HepG2 (cell line): ENCODE measurements around the gene PARD3. TPM values are rescaled to one million over a fixed set of nuclear protein-coding genes. Genes with fewer than 3 reads are reported as not detected.

Source experiments
- FIP1L1 ChIP-seq: fragments of 200-400 bp; formaldehyde crosslinking; IDR thresholded peaks from 2 replicates; pipeline ENCODE4 v1.6.1; 2018; ENCODE audit warnings: low read depth, mild to moderate bottlenecking, low read length, moderate library complexity, borderline replicate concordance; ENCODE audit not compliant: insufficient read depth
- FOXK2 ChIP-seq: fragments of 450-650 bp; IDR thresholded peaks from 2 replicates; pipeline ENCODE4 v1.6.1; 2016
- KDM5B ChIP-seq: sonication (generic); formaldehyde crosslinking; IDR thresholded peaks from 2 replicates; pipeline ENCODE4 v1.4.0; 2020; ENCODE audit warnings: missing genetic modification reagents, mild to moderate bottlenecking, borderline replicate concordance
- KLF16 ChIP-seq, 2 experiments: sonication (generic) in 1 of 2; formaldehyde crosslinking in 1 of 2; IDR thresholded peaks; 2 replicates each; pipeline versions ENCODE4 v1.6.1 to v1.8.0; 2016 to 2023; ENCODE audit warnings: missing genetic modification reagents in 2 of 2, missing compliant biosample characterization in 1 of 2
- RBM22 ChIP-seq: fragments of 200-400 bp; formaldehyde crosslinking; optimal IDR thresholded peaks from 2 replicates; pipeline ENCODE3; 2017; ENCODE audit warnings: mild to moderate bottlenecking, low read length, moderate library complexity
- TCF7 ChIP-seq: sonication (generic); IDR thresholded peaks from 2 replicates; pipeline ENCODE4 v1.6.1; 2016; ENCODE audit warnings: antibody characterized with exemption, low read depth
- ZFP36L1 ChIP-seq: sonication (generic); formaldehyde crosslinking; IDR thresholded peaks from 2 replicates; pipeline ENCODE4 v1.8.0; 2022; ENCODE audit warnings: mild to moderate bottlenecking, missing genetic modification reagents, moderate library complexity
- ZMYM2 ChIP-seq: sonication (generic); formaldehyde crosslinking; IDR thresholded peaks from 2 replicates; pipeline ENCODE4 v1.8.0; 2022; ENCODE audit warnings: mild to moderate bottlenecking, missing genetic modification reagents
- ZNF572 ChIP-seq: sonication (generic); formaldehyde crosslinking; IDR thresholded peaks from 2 replicates; pipeline ENCODE4 v1.5.1; 2020; ENCODE audit warnings: mild to moderate bottlenecking, missing genetic modification reagents
- ZNF775 ChIP-seq: sonication (generic); formaldehyde crosslinking; IDR thresholded peaks from 2 replicates; pipeline ENCODE4 v1.4.0; 2020; ENCODE audit warnings: missing genetic modification reagents, mild to moderate bottlenecking, moderate library complexity, borderline replicate concordance
- ZNF784 ChIP-seq: sonication (generic); formaldehyde crosslinking; IDR thresholded peaks from 2 replicates; pipeline ENCODE4 v1.5.1; 2020; ENCODE audit warnings: missing genetic modification reagents, mild to moderate bottlenecking, borderline replicate concordance
- polyA plus RNA-seq, 8 experiments: library from polyadenylated mRNA; depleted of rRNA in 3 of 8; stranded (reverse) in 7 of 8; unstranded in 1 of 8; fragments of >200 nt; fragmentation: Illumina TruSeq in 4 of 8; extraction: Trizol in 4 of 8; gene quantifications; 2 replicates each; pipeline versions ENCODE4 v1.2.1 to v1.2.3, GENCODE V29; 2011 to 2016; ENCODE audit warnings: low read depth in 4 of 8, missing spikeins in 1 of 8, mixed read lengths in 1 of 8; ENCODE audit not compliant: insufficient read depth in 1 of 8
- total RNA-seq, 5 experiments: library from RNA; depleted of rRNA; stranded (reverse); fragments of >200 nt; fragmentation: Illumina TruSeq; extraction: Trizol; gene quantifications; 2 replicates each; pipeline ENCODE4 v1.2.3, GENCODE V29; 2016; ENCODE audit warnings: low read depth in 1 of 5
- TF ChIP-seq, protein P1 (sequence below): IDR thresholded peaks from 2 replicates; pipeline ENCODE4 v1.6.1; 2018; ENCODE audit warnings: missing genetic modification reagents
- TF ChIP-seq, protein P2 (sequence below): sonication (generic); formaldehyde crosslinking; IDR thresholded peaks from 2 replicates; pipeline ENCODE4 v1.4.0; 2020; ENCODE audit warnings: mild to moderate bottlenecking, missing genetic modification reagents
- TF ChIP-seq, protein P3 (sequence below), 2 experiments: sonication (generic) in 1 of 2; formaldehyde crosslinking in 1 of 2; IDR thresholded peaks; 2 replicates each; pipeline versions ENCODE4 v1.4.0 to v1.6.1; 2016 to 2020; ENCODE audit warnings: borderline replicate concordance in 1 of 2, low read depth in 1 of 2, mild to moderate bottlenecking in 1 of 2, missing genetic modification reagents in 1 of 2
- TF ChIP-seq, protein P4 (sequence below): sonication (generic); formaldehyde crosslinking; IDR thresholded peaks from 2 replicates; pipeline ENCODE4 v1.4.0; 2020; ENCODE audit warnings: mild to moderate bottlenecking, missing genetic modification reagents

PARD3 gene
- total and polyA plus RNA-seq, 2 of the 13 experiments (the other 11 are each of a cell fraction or from before 2014, with no cell fraction given) = 40.9 to 60.0 TPM

- TF ChIP-seq ZNF775 (peak; percentile 100), ZMYM2 (CRISPR knock-in tag) (peak; percentile 55; the same call in 1 of the 2 replicates), FOXK2 (peak; percentile 58; the same call in 1 of the 2 replicates), KLF16 (CRISPR knock-in tag; IDR thresholded peaks at IDR 0.05) (peak in 1 of 2 experiments; percentile 85; a peak in 2 of 4 replicates), ZNF572 (0 out of 2 replicates have a peak, but pooled peaks have one; percentile 56), FIP1L1 (no peak), TCF7 (peak; percentile 63), ZFP36L1 (CRISPR knock-in tag) (0 out of 2 replicates have a peak, but pooled peaks have one; percentile 33), ZNF784 (CRISPR knock-in tag) (peak; percentile 56; the same call in 1 of the 2 replicates), KDM5B (no peak), RBM22 (peak; percentile 90)
- TF ChIP-seq, protein P1, sequence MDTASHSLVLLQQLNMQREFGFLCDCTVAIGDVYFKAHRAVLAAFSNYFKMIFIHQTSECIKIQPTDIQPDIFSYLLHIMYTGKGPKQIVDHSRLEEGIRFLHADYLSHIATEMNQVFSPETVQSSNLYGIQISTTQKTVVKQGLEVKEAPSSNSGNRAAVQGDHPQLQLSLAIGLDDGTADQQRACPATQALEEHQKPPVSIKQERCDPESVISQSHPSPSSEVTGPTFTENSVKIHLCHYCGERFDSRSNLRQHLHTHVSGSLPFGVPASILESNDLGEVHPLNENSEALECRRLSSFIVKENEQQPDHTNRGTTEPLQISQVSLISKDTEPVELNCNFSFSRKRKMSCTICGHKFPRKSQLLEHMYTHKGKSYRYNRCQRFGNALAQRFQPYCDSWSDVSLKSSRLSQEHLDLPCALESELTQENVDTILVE (CRISPR knock-in tag) = 0 out of 2 replicates have a peak, but pooled peaks have one; percentile 27
- TF ChIP-seq, protein P2, sequence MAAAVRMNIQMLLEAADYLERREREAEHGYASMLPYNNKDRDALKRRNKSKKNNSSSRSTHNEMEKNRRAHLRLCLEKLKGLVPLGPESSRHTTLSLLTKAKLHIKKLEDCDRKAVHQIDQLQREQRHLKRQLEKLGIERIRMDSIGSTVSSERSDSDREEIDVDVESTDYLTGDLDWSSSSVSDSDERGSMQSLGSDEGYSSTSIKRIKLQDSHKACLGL (CRISPR knock-in tag) = no peak
- TF ChIP-seq, protein P3, sequence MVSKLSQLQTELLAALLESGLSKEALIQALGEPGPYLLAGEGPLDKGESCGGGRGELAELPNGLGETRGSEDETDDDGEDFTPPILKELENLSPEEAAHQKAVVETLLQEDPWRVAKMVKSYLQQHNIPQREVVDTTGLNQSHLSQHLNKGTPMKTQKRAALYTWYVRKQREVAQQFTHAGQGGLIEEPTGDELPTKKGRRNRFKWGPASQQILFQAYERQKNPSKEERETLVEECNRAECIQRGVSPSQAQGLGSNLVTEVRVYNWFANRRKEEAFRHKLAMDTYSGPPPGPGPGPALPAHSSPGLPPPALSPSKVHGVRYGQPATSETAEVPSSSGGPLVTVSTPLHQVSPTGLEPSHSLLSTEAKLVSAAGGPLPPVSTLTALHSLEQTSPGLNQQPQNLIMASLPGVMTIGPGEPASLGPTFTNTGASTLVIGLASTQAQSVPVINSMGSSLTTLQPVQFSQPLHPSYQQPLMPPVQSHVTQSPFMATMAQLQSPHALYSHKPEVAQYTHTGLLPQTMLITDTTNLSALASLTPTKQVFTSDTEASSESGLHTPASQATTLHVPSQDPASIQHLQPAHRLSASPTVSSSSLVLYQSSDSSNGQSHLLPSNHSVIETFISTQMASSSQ (IDR thresholded peaks at IDR 0.05; ENCODE audit: low read depth) = peak; percentile 81
- TF ChIP-seq, protein P3 (CRISPR knock-in tag; IDR thresholded peaks at IDR 0.05; ENCODE audit: borderline replicate concordance) = peak; percentile 87; the same call in 1 of the 2 replicates
- TF ChIP-seq, protein P4, sequence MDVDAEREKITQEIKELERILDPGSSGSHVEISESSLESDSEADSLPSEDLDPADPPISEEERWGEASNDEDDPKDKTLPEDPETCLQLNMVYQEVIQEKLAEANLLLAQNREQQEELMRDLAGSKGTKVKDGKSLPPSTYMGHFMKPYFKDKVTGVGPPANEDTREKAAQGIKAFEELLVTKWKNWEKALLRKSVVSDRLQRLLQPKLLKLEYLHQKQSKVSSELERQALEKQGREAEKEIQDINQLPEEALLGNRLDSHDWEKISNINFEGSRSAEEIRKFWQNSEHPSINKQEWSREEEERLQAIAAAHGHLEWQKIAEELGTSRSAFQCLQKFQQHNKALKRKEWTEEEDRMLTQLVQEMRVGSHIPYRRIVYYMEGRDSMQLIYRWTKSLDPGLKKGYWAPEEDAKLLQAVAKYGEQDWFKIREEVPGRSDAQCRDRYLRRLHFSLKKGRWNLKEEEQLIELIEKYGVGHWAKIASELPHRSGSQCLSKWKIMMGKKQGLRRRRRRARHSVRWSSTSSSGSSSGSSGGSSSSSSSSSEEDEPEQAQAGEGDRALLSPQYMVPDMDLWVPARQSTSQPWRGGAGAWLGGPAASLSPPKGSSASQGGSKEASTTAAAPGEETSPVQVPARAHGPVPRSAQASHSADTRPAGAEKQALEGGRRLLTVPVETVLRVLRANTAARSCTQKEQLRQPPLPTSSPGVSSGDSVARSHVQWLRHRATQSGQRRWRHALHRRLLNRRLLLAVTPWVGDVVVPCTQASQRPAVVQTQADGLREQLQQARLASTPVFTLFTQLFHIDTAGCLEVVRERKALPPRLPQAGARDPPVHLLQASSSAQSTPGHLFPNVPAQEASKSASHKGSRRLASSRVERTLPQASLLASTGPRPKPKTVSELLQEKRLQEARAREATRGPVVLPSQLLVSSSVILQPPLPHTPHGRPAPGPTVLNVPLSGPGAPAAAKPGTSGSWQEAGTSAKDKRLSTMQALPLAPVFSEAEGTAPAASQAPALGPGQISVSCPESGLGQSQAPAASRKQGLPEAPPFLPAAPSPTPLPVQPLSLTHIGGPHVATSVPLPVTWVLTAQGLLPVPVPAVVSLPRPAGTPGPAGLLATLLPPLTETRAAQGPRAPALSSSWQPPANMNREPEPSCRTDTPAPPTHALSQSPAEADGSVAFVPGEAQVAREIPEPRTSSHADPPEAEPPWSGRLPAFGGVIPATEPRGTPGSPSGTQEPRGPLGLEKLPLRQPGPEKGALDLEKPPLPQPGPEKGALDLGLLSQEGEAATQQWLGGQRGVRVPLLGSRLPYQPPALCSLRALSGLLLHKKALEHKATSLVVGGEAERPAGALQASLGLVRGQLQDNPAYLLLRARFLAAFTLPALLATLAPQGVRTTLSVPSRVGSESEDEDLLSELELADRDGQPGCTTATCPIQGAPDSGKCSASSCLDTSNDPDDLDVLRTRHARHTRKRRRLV (CRISPR knock-in tag) = 0 out of 2 replicates have a peak, but pooled peaks have one; percentile 24
Measured at GRCh38 chr10:34736976-34737771, 77.9 kb downstream of the PARD3 start (continued).
